NCI-H2107 (cell line): ENCODE measurements around the gene GAS1.

ENCODE experiments used
- DNase-seq: peaks from one replicate; lab custom pipeline; 2025; lab: John Stamatoyannopoulos, UW

GAS1 gene

GRCh38 chr9:86925686-86926085 is 21.6 kb downstream of the GAS1 start:
- no peak for DNase-seq

DNA sequence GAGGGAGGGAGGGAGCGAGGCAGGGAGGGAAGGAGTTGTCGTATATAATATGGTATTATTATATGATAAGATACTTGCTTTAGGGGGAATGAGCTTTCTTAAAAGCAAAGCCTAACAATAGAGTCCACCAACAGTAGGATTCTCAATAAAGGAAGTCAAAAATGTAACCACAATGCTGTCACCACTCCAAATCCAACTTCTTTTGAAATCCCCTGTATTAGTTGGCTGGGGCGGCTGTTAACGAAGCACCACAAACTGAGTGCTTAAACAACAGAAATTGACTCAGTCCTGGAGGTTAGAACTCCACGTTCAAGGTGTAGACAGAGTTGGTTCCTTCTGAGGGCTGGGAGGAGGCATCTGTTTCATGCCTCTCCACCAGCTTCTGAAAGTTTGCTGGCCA is 23.1 kb downstream of the GAS1 start:
- no peak for DNase-seq

DNA sequence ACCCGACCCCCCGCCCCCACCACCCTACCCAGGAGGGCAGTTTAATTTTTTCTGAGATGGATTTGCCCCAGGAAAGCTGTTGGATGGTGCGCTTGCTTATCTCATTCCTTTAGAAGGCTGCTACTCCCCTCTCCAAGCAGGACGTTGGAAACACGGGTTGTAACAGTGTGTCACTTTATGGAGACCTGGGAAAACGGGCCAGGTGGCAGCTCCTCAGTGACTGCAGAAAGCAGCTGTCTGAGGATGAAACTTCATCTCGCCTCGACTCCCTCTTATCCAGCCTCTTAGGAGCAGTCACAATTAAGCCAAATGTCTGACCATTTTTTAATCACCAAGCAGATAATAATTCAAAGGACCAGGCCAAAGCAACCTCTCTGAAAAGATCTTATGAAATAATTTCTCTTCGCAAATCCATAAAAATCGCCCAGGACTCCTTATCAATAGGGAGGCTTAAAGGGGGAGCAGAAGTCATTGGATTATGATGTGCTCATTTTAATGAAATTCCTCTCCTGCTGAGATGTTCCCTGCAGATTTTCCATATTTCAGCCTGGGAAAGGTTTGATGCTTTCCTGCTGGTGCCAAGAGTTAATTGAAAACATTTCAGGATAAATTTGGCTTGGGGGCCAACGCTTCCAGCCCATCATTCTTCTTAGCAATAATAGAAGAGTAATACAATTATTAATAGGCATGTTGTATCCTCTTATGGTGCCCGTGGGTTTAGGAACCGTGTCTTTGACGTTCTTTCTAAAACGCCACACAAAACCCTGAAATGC is 26.0 kb downstream of the GAS1 start:
- DNase-seq: no peak

DNA sequence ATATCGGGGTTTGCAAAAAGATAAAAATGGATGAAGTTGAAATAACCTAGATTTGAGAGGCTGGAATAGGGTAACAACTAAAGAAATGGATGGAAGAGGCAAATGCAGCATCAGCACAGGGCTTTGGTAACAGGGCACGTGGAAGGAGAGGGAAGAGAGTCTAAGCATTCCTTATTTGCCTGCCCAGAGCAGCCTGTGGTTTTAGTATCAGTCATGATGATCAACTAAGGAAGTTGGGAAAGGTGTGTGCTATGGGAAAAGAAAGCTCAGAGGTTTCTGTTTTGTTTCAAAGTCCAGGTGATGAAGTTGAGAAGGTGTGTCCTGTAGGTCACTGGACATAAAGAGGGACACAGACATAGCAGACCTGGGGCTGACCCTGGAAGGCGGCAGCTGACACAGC is 28.8 kb downstream of the GAS1 start:
- DNase-seq: no peak

GRCh38 chr9:86912210-86912609 is 35.1 kb downstream of the GAS1 start:
- DNase-seq: no peak

- DNase-seq: no peak
Measured at GRCh38 chr9:86909388-86909787, 37.9 kb downstream of the GAS1 start.

GRCh38 chr9:86908261-86908660 is 39.0 kb downstream of the GAS1 start:
- no peak for DNase-seq

GRCh38 chr9:86907346-86907745 is 40.0 kb downstream of the GAS1 start:
- DNase-seq: no peak

- no peak for DNase-seq
Measured at GRCh38 chr9:86903734-86904085, 43.6 kb downstream of the GAS1 start.

DNA sequence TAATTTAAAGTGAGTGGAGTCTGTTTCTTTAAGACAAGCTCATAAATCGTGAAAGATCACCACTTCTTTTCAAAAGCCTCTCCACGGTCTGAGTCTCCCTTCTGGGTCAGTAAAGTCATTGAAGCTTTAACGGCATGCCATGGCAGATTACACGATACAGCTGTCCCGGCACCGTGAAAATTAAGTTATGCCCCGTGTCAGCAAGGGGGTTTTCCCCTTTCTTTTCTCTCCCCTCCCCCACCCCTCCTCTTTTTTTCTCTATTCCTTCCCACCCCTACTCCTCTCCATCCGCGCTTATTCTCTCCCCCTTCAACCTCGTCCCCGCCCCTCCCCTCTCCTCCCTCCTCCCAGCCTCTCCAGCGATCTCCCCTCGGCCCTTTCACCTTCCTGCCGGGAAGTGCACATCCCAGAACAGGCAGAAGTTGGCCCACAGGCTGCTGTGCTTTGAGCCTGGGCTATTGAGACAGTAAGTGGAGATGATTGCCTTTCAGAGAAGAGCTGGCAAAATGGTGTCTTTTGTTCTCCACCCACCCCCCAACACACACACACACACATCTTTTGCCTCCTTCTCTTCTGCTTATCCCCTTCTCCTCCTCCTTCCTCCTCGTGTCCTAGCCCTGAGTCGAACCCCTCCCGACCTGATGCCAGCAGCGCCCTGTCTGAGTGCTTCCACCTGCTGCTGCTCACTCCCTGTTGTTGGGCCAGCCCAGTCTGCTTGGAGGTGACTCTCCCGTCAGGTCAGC is 44.1 kb downstream of the GAS1 start:
- no peak for DNase-seq

DNA sequence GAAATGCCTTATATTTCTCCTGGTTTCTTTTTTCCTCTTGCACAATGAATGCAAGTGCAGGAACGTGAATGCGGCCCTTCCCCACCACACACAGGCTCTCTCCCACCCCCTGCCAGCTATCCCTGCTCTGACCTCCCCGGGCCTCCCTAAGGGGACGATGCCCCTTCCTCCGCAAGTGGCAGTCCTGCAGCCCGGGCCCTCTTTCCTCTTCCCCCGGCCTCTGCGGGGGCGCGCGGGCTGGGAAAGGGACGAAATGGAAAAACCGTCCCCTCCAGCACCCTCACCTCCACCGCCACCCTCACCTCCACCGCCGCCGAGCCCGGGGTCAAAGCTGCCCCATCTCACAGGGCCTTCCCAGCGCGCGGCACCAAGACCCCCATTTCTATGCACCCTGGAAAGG is 44.7 kb downstream of the GAS1 start:
- no peak for DNase-seq

DNA sequence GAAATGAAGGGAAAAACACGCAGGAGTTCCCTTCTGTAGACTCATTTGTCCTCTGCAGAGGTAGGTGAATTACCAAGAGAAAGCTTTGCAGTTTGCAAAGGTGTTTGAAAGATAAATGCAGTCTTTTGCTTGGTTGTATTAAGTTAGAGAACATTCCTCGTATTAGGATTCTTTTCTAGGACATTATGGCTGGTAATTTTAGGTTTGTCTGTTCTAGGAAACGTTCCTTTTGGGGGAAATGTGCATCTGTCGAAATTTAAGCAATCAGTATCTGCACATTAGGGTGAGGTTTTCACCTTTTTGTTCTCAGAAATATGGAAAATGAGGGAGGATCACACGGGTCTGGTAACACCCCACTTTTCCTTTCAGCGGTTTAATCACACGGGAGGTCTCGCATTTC is 45.1 kb downstream of the GAS1 start:
- DNase-seq: no peak

- DNase-seq: no peak
Measured at GRCh38 chr9:86901511-86901910, 45.8 kb downstream of the GAS1 start.
